Activated T-cell treated with anti-CD3 and anti-CD28 coated beads, Interleukin-2, amount 50 U/mL, for 72 hours (primary cell): ENCODE results near the gene FHL3. TPM values are rescaled to one million over a fixed set of nuclear protein-coding genes. Genes with fewer than 3 reads are reported as not detected.

Source experiments
- ATAC-seq, 2 donors: fragments of 150-1000 bp; cut with Tn5 transposase; replicated peaks in 1 of 2; 2 replicates each; pipeline ENCODE4 v1.10.0; 2021; ENCODE audit warnings: moderate library complexity in 2 of 2, mild to moderate bottlenecking in 1 of 2
- DNase-seq, 2 donors: peaks; one replicate each; pipeline ENCODE4 v3.0.0; 2021 to 2022; ENCODE audit warnings: mixed read lengths in 1 of 2
- H3K27ac Mint-ChIP-seq: one replicate; pipeline ENCODE4 v1.8.0; 2022; ENCODE audit warnings: mild to moderate bottlenecking, moderate library complexity, mixed read lengths
- H3K27me3 Mint-ChIP-seq: one replicate; pipeline ENCODE4 v1.8.0; 2022; ENCODE audit warnings: low read depth, mixed read lengths
- H3K36me3 Mint-ChIP-seq, 2 donors: one replicate each; pipeline ENCODE4 v1.8.0; 2022; ENCODE audit warnings: mixed read lengths in 2 of 2, mild to moderate bottlenecking in 1 of 2; ENCODE audit not compliant: insufficient read depth in 2 of 2
- H3K4me1 Mint-ChIP-seq: one replicate; pipeline ENCODE4 v1.8.0; 2022; ENCODE audit warnings: low read depth, mixed read lengths
- H3K4me3 Mint-ChIP-seq, 2 donors: one replicate each; pipeline ENCODE4 v1.8.0; 2022; ENCODE audit warnings: mild to moderate bottlenecking in 2 of 2, mixed read lengths in 2 of 2, moderate library complexity in 2 of 2
- H3K9me3 Mint-ChIP-seq, 2 donors: one replicate each; pipeline ENCODE4 v1.8.0; 2022; ENCODE audit warnings: mixed read lengths in 2 of 2
- total RNA-seq, 2 donors: library from RNA; stranded (reverse); gene quantifications; one replicate each; pipeline ENCODE4 v1.2.3, GENCODE V29; 2022

Gene FHL3
- total RNA-seq, 2 donors from 2014 or later, result 32.7 to 34.5 TPM

GRCh38 chr1:38014171-38014570 lies 8.9 kb upstream of the FHL3 start:
- ATAC-seq (no peak), DNase-seq (no peak)
- H3K9me3 Mint-ChIP-seq, result no peaks in the 10 kb centered on the region
- H3K27ac Mint-ChIP-seq, result peak overlapping the region; percentile 99
- no peaks in the 10 kb centered on the region for H3K27me3 Mint-ChIP-seq
- H3K4me1 Mint-ChIP-seq, result peaks cover 55% of the 10 kb centered on the region
- peaks cover 9 to 32% of the 10 kb centered on the region in 2 donors for H3K36me3 Mint-ChIP-seq
- peak overlapping the region; percentile 99 to 100 for H3K4me3 Mint-ChIP-seq

GRCh38 chr1:38013227-38013622 lies 7.9 kb upstream of the FHL3 start:
- Mint-ChIP-seq H3K27ac (peak overlapping the region; percentile 99), H3K4me1 (peaks cover 64% of the 10 kb centered on the region), H3K9me3 (no peaks in the 10 kb centered on the region), H3K4me3 (peak overlapping the region; percentile 99 to 100), H3K36me3 (peaks cover 6 to 23% of the 10 kb centered on the region in 2 donors), H3K27me3 (no peaks in the 10 kb centered on the region)
- DNase-seq (no peak), ATAC-seq (no peak)

GRCh38 chr1:38012363-38013226 lies 7.3 kb upstream of the FHL3 start, which contains the start of gene UTP11:
UTP11 (plus strand) TSS chr1:38012734; CDS start chr1:38012803, 69 bp downstream.
- ATAC-seq (peak; percentile 83 to 84), DNase-seq (peak; percentile 88 to 91)
- H3K27me3 Mint-ChIP-seq, result no peaks in the 10 kb centered on the region
- peak within 1 kb of the TSS; percentile 99 for H3K27ac Mint-ChIP-seq
- no peaks in the 10 kb centered on the region for H3K9me3 Mint-ChIP-seq
- H3K4me1 Mint-ChIP-seq, result peaks cover 64% of the 10 kb centered on the region
- H3K4me3 Mint-ChIP-seq, result peak within 1 kb of the TSS; percentile 99 to 100
- peaks cover 6 to 19% of the 10 kb centered on the region in 2 donors for H3K36me3 Mint-ChIP-seq

DNA sequence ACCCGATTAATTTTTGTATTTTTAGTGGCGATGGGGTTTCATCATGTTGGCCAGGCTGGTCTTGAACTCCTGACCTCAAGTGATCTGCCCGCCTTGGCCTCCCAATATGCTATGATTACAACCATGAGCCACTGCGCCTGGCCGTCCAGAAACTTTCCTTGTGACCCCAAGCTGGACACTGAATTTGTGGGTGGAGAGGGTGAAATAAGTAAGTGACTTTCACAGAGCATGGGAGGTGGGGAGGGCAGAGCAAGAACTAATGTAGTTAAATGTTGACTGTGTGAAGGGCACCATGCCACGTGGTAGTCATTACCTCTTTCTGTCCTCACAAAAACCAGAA lies 4.5 kb upstream of the FHL3 start:
- peak overlapping the region; percentile 99 for H3K27ac Mint-ChIP-seq
- no peaks in the 10 kb centered on the region for H3K9me3 Mint-ChIP-seq
- DNase-seq (no peak), ATAC-seq (no peak)
- peak overlapping the region; percentile 71 to 83 for H3K4me3 Mint-ChIP-seq
- H3K36me3 Mint-ChIP-seq, result peaks cover 6 to 11% of the 10 kb centered on the region in 2 donors
- peaks cover 56% of the 10 kb centered on the region for H3K4me1 Mint-ChIP-seq
- no peaks in the 10 kb centered on the region for H3K27me3 Mint-ChIP-seq

- Mint-ChIP-seq H3K36me3 (peaks cover 9 to 11% of the 10 kb centered on the region in 2 donors), H3K9me3 (no peaks in the 10 kb centered on the region), H3K4me1 (peaks cover 56% of the 10 kb centered on the region), H3K27me3 (no peaks in the 10 kb centered on the region), H3K4me3 (peak overlapping the region; percentile 71 to 83), H3K27ac (peak overlapping the region; percentile 99)
- peak; percentile 74 to 83 for DNase-seq
- peak; percentile 78 to 84 for ATAC-seq
Observed at GRCh38 chr1:38009088-38009840, 4.0 kb upstream of the FHL3 start.

GRCh38 chr1:38006008-38006828 lies 904 bp upstream of the FHL3 start:
- DNase-seq (no peak), ATAC-seq (no peak)
- peak overlapping the region; percentile 64 to 74 for H3K4me3 Mint-ChIP-seq
- H3K27ac Mint-ChIP-seq, result no peak overlapping the region
- no peaks in the 10 kb centered on the region for H3K27me3 Mint-ChIP-seq
- no peaks in the 10 kb centered on the region for H3K9me3 Mint-ChIP-seq
- peaks cover 50% of the 10 kb centered on the region for H3K4me1 Mint-ChIP-seq
- peaks cover 0 to 3% of the 10 kb centered on the region in 2 donors for H3K36me3 Mint-ChIP-seq

DNA sequence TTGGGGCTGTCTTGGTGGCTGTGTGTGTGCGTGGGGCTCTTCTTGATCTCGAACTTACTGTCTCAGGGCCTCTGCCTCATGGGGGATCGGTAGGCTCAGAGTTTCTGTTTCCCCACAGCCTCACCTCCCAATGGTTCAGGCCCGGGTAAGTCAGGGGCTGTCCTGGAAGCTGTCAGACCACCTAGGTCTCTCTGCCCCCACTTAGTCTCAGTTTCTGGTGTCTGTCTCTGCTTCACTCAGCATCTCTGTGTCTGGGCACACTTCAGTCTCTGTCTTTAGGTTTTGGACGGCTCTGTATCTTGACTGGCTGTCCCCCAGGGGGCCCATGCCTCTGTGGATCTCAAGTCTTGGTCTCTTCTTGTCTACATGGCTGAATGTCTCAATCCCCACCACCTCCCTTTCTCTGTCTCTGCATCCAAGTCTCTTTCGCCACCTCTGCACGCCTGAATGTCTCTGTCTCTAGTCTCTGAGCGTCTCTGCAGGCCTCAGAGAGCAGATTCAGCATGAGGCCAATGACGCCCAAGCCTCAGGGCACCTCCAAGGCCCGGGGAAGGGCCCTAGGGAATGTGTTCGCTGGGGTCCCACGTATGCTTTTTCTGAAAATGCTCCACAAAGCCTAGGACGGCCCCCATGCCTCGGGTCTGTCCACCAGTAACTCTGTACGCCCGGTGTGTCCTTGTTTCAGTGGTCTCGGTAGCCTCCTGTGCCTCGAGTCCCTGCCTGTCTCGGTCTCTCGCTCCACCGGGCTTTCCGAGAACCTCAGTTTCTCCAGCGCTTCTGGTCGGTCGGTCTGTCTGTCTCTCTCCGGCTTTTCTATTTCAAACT lies 818 bp downstream of the FHL3 start:
- H3K36me3 Mint-ChIP-seq, result peaks cover 0 to 3% of the 10 kb centered on the region in 2 donors
- H3K4me3 Mint-ChIP-seq, result peak overlapping the region; percentile 84 to 85
- H3K9me3 Mint-ChIP-seq, result no peaks in the 10 kb centered on the region
- DNase-seq (no peak), ATAC-seq (peak; percentile 14 to 31)
- H3K4me1 Mint-ChIP-seq, result peaks cover 57% of the 10 kb centered on the region
- peak overlapping the region; percentile 79 for H3K27ac Mint-ChIP-seq
- no peaks in the 10 kb centered on the region for H3K27me3 Mint-ChIP-seq

- Mint-ChIP-seq H3K27ac (peak overlapping the region; percentile 65), H3K36me3 (peaks cover 2 to 3% of the 10 kb centered on the region in 2 donors), H3K4me3 (peak overlapping the region; percentile 84 to 85), H3K4me1 (peaks cover 57% of the 10 kb centered on the region), H3K27me3 (no peaks in the 10 kb centered on the region), H3K9me3 (no peaks in the 10 kb centered on the region)
- DNase-seq, result no peak
- ATAC-seq, result no peak
Observed at GRCh38 chr1:38003261-38004250, 1.8 kb downstream of the FHL3 start.

DNA sequence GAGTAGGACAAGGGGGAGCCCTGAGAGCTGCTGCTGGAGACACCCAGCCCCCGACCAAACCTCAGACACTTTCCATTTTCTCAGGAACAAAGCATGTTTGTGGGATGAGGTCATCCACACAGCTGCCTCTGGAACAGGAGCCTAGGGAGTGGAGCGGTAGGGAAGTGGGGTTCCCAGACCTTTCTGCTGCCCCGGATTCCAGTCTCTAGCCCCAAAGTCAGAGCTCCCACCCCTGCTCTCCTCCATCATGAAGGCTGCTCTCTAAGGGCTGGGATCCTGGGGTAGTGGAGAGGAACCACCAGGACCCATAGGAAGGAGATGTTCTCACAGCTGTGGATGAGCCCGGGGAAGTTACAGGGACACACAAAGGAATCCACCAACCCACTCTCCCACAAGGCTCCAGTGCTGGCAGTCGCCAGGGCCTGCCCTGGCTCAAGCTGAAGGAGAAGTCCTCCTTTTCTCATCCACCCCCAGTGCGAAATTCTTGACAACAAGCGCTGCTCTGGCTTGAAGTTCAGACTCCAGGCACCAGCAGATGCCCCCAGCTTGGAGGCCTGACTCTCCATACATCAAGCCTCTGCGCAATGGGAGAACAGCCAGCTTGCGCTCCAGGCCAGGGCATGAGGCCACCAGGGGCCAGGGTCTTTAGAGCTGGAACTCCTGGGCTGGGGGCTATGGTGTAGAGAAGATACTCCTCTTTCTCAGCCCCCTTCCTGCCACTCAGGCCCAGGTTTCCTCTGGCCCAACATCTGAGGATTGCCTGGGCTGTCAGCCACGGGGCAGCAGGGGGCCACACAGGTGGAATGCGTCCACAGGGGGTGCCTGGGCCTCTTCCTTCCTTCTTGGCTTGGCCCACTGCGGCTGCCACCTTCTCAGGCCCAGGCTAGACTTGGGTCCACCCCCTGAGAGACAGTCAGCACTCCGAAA lies 4.5 kb downstream of the FHL3 start:
- H3K9me3 Mint-ChIP-seq, result no peaks in the 10 kb centered on the region
- peak overlapping the region; percentile 32 to 33 for H3K4me3 Mint-ChIP-seq
- no peak for ATAC-seq
- no peaks in the 10 kb centered on the region for H3K27me3 Mint-ChIP-seq
- H3K27ac Mint-ChIP-seq, result peak overlapping the region; percentile 86
- DNase-seq, result no peak
- H3K36me3 Mint-ChIP-seq, result peaks cover 4 to 6% of the 10 kb centered on the region in 2 donors
- peaks cover 52% of the 10 kb centered on the region for H3K4me1 Mint-ChIP-seq

- ATAC-seq (no peak), DNase-seq (no peak)
- Mint-ChIP-seq H3K9me3 (no peaks in the 10 kb centered on the region), H3K36me3 (peaks cover 4 to 6% of the 10 kb centered on the region in 2 donors), H3K4me1 (peaks cover 55% of the 10 kb centered on the region), H3K4me3 (peak overlapping the region; percentile 32 to 71), H3K27me3 (no peaks in the 10 kb centered on the region), H3K27ac (peak overlapping the region; percentile 86)
Observed at GRCh38 chr1:38000233-38000528, 5.1 kb downstream of the FHL3 start.
